NCI-H345 treated with DMSO at 0.1 percent for 48 hours (cell line): ENCODE results near the gene IWS1.
"Not testable (repeated sequence)": the region's sequence is repeated elsewhere in the genome, so short reads cannot be mapped to it uniquely, and the experiment has no call there.

Experiments used
- DNase-seq: peaks from one replicate; lab custom pipeline; 2025; ENCODE audit not compliant: unreplicated experiment; lab: John Stamatoyannopoulos, UW

IWS1 gene

GRCh38 chr2:127561371-127561770 is 35.1 kb upstream of the IWS1 start:
- DNase-seq: no peak

GRCh38 chr2:127560931-127561280 is 34.6 kb upstream of the IWS1 start:
- no peak for DNase-seq

DNA sequence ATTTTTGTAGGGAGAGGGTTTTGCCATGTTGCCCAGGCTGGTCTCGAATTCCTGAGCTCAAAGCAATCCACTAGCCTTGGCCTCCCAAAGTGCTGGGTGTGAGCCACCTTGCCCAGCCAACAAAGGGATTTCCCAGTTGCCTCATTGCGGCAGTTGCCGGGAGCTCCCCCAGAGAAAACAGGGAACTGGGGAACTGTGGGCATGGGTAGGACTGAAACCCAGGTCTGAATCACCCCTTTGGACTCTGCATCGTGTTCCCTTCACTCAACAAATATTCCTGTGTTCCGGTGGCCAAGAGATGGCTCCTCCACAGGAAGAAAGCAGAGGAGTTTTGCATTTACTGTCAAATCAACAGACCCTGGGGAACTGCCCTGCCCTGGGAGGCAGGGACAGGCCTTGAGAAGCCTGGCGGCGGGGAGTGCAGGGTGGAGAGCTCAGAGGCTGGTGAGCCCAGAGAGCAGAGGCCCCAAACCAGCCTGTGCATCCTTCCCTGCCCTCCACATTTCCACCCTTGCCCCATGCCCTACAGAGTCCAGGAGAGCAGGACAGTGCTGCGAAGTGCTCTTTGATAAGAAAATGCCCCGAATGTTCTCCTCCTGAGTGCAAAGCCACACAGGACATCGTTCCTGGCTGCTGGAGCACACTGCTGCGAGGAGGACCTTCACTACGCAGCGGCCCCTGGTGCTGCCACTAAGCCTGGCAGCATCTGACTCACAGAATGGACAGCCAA is 34.1 kb upstream of the IWS1 start:
- no peak for DNase-seq

DNA sequence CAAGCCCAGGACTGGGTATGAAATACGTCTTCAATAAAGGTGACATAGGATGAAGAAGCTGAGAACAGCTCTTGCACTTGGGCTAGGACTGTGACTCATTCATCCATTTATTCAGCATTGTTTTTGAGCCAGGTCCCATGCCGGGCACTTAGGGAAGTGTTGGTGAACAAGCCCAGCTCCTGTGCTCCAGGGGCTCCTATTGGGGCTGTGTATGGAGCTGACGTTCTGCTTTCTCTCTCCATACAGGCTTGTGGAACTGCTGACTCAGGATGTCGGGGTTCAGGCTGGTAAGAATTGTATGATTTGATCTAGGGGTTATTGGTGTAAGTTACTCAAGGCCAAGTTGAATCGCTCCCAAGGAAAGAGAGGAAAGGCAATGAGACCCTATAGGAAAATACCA is 33.2 kb upstream of the IWS1 start:
- DNase-seq: no peak

DNA sequence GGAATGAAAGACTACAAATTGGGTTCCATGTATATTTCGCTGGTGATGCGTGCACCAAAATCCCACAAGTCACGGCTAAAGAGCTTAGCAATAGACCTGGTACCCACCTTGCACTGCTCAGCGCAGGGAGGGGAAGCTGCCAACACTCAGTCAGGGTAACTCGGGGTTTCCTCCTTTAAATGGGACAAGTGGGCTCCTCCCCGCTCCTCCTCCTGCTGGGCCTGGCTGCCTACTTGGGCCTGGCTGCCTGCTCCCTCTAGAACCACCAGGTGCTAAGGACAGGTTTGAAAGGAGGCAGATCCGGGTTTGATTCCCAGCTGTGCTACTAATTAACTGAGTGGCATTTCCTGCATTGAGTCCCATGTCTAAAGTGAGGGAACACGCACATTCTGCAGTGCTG is 32.6 kb upstream of the IWS1 start:
- DNase-seq: no peak

- DNase-seq: no peak
Measured at GRCh38 chr2:127552846-127553245, 26.6 kb upstream of the IWS1 start.

DNA sequence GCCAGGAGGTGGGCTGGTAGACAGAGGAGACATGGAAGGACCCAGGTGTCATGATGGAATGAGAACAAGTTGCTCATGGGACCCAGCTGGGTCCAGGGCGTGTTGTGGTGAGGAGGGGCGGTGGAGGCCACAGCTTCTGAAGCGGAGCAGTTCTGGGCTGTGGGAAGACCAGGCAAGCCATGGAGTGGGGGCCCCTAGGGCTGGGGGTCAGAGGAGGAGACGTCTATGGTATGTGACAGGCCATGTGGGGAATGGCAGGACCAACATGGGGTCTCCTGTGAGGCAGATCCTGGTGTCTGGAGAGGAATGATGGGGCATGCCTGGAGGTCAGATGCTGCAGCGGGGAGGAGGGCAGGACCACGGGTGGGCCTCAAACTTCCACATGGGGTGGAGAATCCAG is 26.0 kb upstream of the IWS1 start:
- no peak for DNase-seq

GRCh38 chr2:127551221-127551930 is 25.1 kb upstream of the IWS1 start:
- DNase-seq: no peak

GRCh38 chr2:127546797-127547196 is 20.5 kb upstream of the IWS1 start:
- DNase-seq: no peak

- DNase-seq: no peak
Measured at GRCh38 chr2:127545796-127546195, 19.5 kb upstream of the IWS1 start.

- no peak for DNase-seq
Measured at GRCh38 chr2:127545189-127545588, 18.9 kb upstream of the IWS1 start.

DNA sequence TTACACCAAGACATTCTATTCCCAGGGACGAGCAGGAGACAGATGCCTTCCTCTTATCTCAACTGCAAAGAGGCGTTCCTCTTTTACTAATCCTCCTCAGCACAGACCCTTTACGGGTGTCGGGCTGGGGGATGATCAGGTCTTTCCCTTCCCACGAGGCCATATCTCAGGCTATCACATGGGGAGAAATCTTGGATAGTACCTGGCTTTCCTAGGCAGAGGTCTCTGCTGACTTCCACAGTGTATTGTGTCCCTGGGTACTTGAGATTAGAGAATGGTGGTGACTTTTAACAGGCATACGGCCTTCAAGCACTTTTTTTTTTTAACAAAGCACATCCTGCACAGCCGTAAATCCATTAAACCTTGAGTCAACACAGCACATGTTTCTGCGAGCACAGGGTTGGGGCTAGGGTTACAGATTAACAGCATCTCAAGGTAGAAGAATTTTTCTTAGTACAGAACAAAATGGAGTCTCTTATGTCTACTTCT is 16.8 kb upstream of the IWS1 start:
- DNase-seq: not testable (repeated sequence)

DNA sequence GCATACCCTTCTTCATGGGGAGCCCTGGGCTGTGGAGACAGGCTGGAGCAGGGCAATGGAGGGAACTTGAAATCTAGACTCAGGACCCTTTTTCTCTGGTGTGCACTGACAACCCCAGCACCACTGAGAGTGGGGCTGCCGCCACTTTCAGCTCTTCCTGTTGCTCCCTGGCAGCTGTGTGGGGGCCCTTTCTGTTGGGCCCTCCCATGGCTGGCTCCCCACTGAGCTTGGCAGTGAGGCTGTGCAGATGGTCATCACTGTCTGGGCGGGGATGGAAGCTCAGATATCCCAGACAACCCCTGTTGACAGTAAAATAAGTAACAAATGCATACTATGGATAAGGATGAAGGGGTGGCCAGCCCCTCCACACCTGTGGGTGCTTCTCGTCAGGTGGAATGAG is 15.9 kb upstream of the IWS1 start:
- no peak for DNase-seq

DNA sequence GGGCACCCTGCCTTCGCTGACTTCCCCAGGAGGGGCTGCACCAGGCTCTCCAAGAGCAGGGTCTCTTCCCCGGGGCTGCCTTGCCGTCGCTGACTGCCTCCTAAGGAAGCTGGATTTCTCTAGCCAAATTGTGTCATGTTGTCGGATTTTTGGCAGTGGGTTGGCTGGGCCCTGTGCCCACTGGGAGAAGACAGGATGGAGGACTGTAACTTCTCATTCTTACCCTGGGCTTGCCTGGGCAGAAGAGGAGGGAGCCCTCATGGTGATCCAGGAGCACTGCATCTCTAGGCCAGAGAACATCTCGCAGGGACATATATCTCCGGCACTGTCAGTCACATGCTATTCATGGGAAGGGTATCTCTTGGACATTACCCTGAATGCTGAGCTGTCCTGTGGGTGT is 15.5 kb upstream of the IWS1 start:
- no peak for DNase-seq

GRCh38 chr2:127537644-127538043 is 11.4 kb upstream of the IWS1 start:
- no peak for DNase-seq

DNA sequence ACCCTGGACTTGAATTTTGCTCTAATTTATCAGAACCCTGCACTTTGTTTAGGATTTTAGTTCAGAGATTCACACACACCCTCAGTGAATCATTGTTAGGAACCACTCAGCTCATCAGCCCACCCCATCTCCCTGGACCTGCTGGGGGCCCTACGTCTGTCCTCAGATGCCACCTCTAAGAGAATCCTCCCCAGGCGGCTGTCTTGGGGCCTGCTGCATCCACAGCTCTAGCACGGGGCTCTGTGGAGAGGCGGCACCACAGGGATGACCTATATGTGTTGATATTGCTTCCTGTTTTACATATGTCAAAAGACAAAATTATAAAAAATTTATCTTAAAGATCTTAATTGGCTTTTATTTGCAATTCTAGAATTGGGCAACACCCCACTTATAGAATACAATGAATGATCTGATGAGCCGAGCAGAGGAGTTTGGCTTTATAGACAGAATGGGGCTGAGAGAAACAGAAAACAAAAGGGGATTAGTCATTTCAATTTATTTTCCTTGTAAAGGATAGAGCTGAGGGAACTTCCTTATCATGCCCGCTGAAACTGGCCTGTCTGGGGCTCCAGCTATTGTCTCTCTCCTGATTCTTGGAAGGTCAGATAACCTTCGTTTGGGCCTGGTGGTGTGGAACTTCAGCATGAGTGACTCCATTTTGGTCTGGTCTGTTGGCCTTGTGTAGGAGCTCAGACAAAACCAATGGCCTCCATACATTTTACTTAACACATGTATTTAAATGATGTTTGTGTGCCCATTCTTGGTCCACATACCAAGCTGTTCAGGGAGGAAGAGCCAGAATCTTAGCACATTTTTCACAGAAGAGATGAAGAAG is 10.6 kb upstream of the IWS1 start:
- no peak for DNase-seq

DNA sequence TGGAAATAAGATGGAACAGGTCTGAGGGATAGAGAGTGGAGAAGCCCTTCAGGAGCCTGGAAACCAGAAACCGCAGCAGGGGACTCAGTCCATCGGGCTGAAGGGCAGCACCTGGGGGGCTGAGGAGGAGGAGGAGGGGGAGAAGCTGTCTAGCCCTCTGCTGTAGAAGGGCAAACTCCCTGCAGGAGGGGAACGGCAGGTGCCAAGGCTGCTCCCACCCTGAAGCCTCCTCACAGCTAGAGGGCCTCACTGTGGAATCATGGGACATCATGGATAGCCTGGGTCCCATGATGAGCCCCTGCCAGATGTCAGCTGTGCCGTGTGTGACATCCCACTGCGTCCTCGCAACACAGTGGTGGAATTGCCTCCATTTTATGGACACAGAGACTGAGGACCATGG is 9.6 kb upstream of the IWS1 start:
- DNase-seq: no peak

DNA sequence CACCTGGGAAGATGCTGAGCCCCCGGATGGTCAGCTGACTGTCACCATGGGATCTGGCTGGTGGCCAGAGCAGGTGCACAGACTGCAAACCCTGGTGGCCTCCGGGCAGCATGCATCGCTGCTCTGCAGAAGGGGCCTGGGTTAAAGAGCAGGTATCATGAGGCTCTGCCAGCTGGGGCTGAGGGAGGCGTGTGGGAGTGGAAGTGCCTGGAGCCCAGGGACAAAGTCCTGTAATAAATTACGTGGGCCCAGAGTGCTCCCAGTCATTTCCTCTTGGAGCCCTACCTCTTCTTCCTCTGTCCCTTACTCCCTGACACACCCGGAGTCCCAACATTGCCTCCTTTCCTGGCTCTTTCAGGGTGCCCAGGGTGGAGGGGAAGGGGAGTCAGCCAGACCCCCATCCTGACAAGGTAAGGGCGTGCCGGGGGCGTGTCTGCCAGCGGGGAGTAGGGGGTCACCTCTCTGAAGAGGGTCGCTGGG is 9.2 kb upstream of the IWS1 start, which contains the start of gene MYO7B:
Gene MYO7B (plus strand): TSS at position 262 of the 480 bp plus-strand sequence. CDS start 24,040 bp downstream, outside the sequence.
- DNase-seq: peak; percentile 17

DNA sequence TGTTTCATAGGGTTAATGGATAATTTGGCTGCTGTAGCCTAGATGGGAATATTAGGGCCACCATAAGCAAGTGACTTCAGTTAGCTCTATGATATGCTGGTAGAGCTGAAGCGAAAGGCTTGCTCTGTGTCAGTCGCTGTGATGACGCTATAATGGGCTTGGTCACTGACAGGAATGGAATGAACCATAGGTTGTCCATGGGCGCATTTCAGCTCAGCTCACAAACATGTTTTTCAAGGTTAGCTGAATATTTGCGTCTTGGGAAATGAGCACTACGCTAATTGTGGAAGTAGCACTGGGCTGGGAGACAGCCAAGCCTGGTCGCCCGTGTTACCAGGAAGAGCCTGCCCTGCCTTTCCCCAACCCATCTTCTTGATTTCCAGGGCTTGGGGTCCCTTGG is 6.0 kb upstream of the IWS1 start:
- no peak for DNase-seq

DNA sequence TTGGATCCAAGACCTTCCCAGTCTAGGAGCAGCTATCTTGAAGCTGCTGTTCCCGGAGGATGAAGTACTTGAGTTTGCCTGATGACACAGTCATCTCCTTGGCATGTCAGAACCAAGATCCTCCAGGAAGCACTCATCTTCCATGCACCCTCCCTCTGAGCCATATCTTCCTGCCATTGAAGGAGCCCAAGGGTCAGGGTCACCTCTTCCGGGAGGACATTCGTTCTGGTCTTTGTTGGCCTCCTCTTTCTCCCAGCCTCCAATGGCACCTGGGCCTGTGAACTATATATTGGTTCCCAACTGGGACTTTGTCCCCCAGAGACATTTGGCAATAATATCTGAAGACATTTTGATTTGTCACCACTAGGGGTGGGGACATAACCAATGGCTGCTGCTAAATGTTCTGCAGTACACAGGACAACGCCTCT is 4.9 kb upstream of the IWS1 start:
- DNase-seq: no peak
